ENCODE data around the gene UBAC2. TPM values are rescaled to one million over a fixed set of nuclear protein-coding genes. Genes with fewer than 3 reads are reported as not detected.

The UBAC2 gene
- total and polyA plus RNA-seq, 2 of the 8 experiments (the other 6 are each of a cell fraction or from before 2014, with no cell fraction given) = 75.9 to 76.9 TPM

DNA sequence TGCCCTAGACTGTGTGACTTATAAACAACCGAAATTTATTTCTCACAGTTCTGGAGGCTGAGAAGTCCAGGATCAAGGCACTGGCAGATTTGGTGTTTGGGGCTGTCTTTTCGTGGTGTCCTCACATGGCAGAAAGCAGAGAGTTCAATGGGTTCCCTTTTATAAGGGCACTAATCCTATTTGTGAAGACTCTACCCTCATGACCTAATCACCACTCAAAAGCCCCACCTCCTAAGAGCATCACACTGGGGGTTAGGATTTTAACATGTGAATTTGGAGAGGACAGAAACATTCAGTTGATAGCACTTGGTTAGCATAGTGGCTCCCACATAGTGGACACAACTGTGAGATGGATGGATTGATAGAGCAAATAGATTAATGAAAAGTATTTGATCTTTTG, 79.0 kb downstream of the UBAC2 start:
- no peak overlapping the region for H3K27ac ChIP-seq (ENCODE audit: low read depth, low read length)
- H4K91ac ChIP-seq (replicated peaks; ENCODE audit: insufficient read length, low read length) = no peak overlapping the region
- no peaks in the 10 kb centered on the region; a peak in 1 of 8 replicates for H3K36me3 ChIP-seq (ENCODE audit: control insufficient read depth in 2 of 4, insufficient read depth in 4 of 4, low read length in 3 of 4)
- no peak overlapping the region for H3K4me2 ChIP-seq (ENCODE audit: insufficient read depth in 1 of 2, low read depth in 2 of 2, low read length in 2 of 2)
- no peaks in the 10 kb centered on the region; the same call in 1 of the 2 replicates for H3K79me1 ChIP-seq (ENCODE audit: low read depth, low read length)
- CTCF ChIA-PET (ENCODE audit: partially characterized antibody) = interaction anchor here (1.2 to 1.7 kb wide), 2 partner anchors 9 to 14 kb away, joined by 4 to 9 read pairs; no protein-coding TSS in a partner anchor
- no peak overlapping the region for H2BK15ac ChIP-seq (ENCODE audit: low read length)
- no peaks in the 10 kb centered on the region for H3K9me3 ChIP-seq (ENCODE audit: insufficient read depth in 2 of 2, low read depth in 1 of 2, low read length in 1 of 2)
- TF ChIP-seq TEAD4 (IDR thresholded peaks at IDR 0.05; ENCODE audit: low read depth, low read length) (no peak), ZNF274 (IDR thresholded peaks at IDR 0.05; ENCODE audit: borderline replicate concordance, extremely low read depth, low read length) (no peak), PHF8 (conservative IDR thresholded peaks at IDR 0.05; ENCODE audit: low read depth, low read length) (no peak), JUN (IDR thresholded peaks at IDR 0.05; ENCODE audit: low read depth, low read length) (no peak), KDM1A (IDR thresholded peaks at IDR 0.05; ENCODE audit: borderline replicate concordance, low read length) (no peak), SAP30 (IDR thresholded peaks at IDR 0.05; ENCODE audit: insufficient read depth, insufficient replicate concordance, low read length) (no peak)
- H3K4me3 ChIP-seq (ENCODE audit: extremely low read depth in 1 of 4, insufficient read depth in 2 of 4, low read depth in 3 of 4, low read length in 4 of 4) = no peak overlapping the region
- DNase-seq (ENCODE audit: low read depth in 1 of 2, low spot score in 2 of 2) (no peak), FAIRE-seq (no peak)
- no peak overlapping the region for H2BK12ac ChIP-seq (ENCODE audit: low read depth, low read length)
- no peak overlapping the region for H2BK120ac ChIP-seq (replicated peaks; ENCODE audit: low read depth, low read length)
- H3K23ac ChIP-seq (ENCODE audit: insufficient read length) = no peak overlapping the region
- no peak overlapping the region for H2BK5ac ChIP-seq (ENCODE audit: low read depth, low read length)
- 0 out of 4 replicates have a peak, but pooled peaks cover 0 to 4% of the 10 kb centered on the region in 2 experiments for H3K79me2 ChIP-seq (ENCODE audit: control insufficient read depth in 1 of 2, insufficient read depth in 2 of 2, low read length in 2 of 2)
- peaks cover 0 to 13% (median 4%) of the 10 kb centered on the region in 4 experiments; a peak in 5 of 7 replicates for H3K4me1 ChIP-seq (replicated peaks in 1 of 4; ENCODE audit: control insufficient read depth in 3 of 4, insufficient read depth in 4 of 4, low read length in 3 of 4)
- H3K4ac ChIP-seq (replicated peaks; ENCODE audit: insufficient read length, low read depth, low read length) = no peak overlapping the region
- no peak overlapping the region for H2BK20ac ChIP-seq (ENCODE audit: low read length)
- no peak overlapping the region for H3K18ac ChIP-seq (ENCODE audit: extremely low read depth, low read length)
- H4K5ac ChIP-seq (ENCODE audit: insufficient read length, low read depth, low read length) = no peak overlapping the region
- no peak overlapping the region for H2AK5ac ChIP-seq (ENCODE audit: low read depth, low read length)
- no peak overlapping the region for H3K56ac ChIP-seq (replicated peaks; ENCODE audit: insufficient read length, low read depth, low read length)
- H3K27me3 ChIP-seq (replicated peaks in 1 of 4; ENCODE audit: control insufficient read depth in 3 of 4, extremely low read depth in 1 of 4, insufficient read depth in 3 of 4, low read length in 3 of 4) = no peaks in the 10 kb centered on the region
- no peaks in the 10 kb centered on the region for H3K23me2 ChIP-seq (ENCODE audit: low read depth, low read length)
- POLR2A ChIA-PET (ENCODE audit: partially characterized antibody) = no interaction called here
- no peak overlapping the region for H3K9ac ChIP-seq (replicated peaks in 1 of 4; ENCODE audit: extremely low read depth in 1 of 4, low read depth in 3 of 4, low read length in 3 of 4)
- WGBS, 2 experiments (ENCODE audit: extremely low coverage in 1 of 2, insufficient coverage in 1 of 2, insufficient read length in 1 of 2, insufficient replicate concordance in 2 of 2, low coverage in 1 of 2, low lambda C conversion rate in 2 of 2, missing lambda C conversion rate in 1 of 2) = 87% methylated on average over 2 of the region's 2 CpGs; no CpG with 5 or more reads in 1 of the 2 experiments
- H3K14ac ChIP-seq (ENCODE audit: insufficient read length) = no peak overlapping the region
- no peak overlapping the region for H4K8ac ChIP-seq (ENCODE audit: extremely low read depth, insufficient read depth, low read length)
- H2AFZ ChIP-seq (ENCODE audit: low read length) = no peak overlapping the region
- H4K20me1 ChIP-seq (replicated peaks in 1 of 2; ENCODE audit: control insufficient read depth in 1 of 2, insufficient read depth in 2 of 2, low read length in 2 of 2) = peaks cover 7 to 9% of the 10 kb centered on the region in 2 experiments
